NOMO-1 treated with dmso at 0.1 percent for 144 hours (cell line): ENCODE results near the gene DNAH10.

ENCODE experiments used
- DNase-seq: peaks from one replicate; lab custom pipeline; 2025; ENCODE audit not compliant: unreplicated experiment; lab: John Stamatoyannopoulos, UW

DNAH10 gene, protein sequence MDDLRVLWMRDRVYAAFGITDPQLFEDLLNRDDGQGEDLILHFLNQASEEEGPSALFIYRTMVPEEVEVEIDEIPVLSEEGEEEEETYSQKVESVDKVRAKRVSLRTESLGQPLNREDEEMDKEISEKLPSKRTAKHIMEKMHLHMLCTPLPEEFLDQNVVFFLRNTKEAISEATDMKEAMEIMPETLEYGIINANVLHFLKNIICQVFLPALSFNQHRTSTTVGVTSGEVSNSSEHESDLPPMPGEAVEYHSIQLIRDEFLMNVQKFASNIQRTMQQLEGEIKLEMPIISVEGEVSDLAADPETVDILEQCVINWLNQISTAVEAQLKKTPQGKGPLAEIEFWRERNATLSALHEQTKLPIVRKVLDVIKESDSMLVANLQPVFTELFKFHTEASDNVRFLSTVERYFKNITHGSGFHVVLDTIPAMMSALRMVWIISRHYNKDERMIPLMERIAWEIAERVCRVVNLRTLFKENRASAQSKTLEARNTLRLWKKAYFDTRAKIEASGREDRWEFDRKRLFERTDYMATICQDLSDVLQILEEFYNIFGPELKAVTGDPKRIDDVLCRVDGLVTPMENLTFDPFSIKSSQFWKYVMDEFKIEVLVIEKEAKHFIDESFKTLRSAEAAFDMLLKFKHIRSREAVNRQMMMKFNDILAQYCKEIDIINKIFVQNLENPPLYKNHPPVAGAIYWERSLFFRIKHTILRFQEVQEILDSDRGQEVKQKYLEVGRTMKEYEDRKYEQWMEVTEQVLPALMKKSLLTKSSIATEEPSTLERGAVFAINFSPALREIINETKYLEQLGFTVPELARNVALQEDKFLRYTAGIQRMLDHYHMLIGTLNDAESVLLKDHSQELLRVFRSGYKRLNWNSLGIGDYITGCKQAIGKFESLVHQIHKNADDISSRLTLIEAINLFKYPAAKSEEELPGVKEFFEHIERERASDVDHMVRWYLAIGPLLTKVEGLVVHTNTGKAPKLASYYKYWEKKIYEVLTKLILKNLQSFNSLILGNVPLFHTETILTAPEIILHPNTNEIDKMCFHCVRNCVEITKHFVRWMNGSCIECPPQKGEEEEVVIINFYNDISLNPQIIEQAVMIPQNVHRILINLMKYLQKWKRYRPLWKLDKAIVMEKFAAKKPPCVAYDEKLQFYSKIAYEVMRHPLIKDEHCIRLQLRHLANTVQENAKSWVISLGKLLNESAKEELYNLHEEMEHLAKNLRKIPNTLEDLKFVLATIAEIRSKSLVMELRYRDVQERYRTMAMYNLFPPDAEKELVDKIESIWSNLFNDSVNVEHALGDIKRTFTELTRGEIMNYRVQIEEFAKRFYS (N-terminal part only)

DNA sequence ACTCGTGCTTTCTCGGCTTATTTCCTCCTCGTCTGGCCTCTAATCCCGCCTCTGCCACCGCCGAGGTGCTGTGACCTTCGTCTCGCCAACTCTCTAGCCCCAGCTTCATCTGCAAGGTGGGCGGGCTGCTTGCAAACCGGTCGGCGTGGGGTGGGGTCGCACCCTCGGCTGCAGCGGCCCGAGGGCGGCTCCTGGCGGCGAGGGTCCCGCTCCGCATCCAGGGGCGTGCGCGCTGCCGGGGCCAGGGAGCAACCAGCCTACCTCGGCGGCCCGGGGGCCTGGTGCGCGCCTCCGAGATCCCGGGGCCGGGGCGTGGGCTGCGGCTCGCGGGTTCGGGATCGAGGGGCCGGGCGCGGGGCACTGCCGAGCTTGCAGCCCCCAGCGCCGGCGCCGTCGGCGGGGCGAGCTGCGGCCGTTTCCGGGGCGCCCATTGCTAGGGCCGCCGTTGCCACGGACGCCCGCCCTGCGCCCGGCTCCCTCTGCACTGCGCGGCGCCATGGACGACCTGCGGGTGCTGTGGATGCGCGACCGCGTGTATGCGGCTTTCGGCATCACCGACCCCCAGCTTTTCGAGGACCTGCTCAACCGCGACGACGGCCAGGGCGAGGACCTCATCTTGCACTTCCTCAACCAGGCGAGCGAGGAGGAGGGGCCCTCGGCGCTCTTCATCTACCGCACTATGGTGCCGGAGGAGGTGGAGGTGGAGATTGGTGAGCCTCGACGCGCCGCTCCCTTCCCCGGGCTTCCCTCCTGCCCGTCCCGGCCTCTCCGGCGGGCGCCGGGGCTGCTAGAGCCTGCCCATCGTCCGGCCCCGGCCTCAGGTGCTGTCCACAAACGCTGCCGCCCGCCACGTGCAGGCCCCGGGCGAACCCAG, at the start of gene DNAH10:
Gene DNAH10, plus strand, starts transcription at position 461 of the 874 bp plus-strand sequence. Its CDS starts 36 bp downstream, at position 497.
- peak; percentile 69 for DNase-seq

DNA sequence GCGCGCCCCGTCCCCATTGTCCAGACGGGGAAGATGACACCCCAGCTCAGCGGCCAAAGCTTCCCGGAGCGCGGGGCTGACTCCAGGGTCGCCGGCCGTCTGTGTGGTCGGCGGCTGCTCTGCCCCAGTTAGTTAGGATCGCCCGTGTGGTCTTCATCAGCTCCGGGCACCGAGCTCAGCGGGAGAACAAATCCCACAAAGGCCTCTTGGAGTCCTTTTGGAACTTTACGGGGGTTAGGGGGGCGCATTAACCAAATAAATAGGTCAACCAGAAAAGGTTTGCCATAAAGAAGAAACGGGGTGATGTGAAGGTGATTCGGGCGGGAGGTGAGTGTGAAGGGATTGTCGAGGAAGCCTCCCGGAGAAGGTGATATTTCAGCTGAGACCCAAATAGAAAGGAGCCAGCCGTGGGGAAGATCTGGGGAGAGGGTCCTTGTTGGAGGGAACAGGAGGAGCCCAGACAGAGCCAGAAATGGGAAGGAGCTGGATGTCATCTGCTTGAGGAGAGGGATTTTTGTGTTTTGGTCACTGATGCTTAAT, 49.3 kb upstream of the DNAH10 start:
- DNase-seq = no peak

DNA sequence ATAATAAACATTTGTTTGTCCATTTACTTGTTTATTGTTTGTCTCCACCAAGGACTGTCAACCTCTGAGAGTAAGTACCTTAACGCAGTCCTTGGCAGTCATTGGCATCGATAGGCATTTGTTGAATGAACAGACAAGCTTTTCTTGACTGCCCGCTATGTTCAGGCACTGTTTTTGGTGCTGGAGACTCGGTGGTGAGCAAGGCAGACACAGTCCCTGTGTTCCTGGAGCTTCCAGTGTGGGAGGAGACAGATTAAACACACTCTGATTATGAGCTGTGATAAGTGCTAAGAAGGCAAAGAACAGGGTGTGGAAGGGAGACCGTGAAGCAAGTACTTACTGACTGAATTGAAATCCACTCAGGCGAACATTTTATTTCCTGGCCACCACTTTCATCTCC, 48.7 kb upstream of the DNAH10 start:
- DNase-seq = no peak

DNA sequence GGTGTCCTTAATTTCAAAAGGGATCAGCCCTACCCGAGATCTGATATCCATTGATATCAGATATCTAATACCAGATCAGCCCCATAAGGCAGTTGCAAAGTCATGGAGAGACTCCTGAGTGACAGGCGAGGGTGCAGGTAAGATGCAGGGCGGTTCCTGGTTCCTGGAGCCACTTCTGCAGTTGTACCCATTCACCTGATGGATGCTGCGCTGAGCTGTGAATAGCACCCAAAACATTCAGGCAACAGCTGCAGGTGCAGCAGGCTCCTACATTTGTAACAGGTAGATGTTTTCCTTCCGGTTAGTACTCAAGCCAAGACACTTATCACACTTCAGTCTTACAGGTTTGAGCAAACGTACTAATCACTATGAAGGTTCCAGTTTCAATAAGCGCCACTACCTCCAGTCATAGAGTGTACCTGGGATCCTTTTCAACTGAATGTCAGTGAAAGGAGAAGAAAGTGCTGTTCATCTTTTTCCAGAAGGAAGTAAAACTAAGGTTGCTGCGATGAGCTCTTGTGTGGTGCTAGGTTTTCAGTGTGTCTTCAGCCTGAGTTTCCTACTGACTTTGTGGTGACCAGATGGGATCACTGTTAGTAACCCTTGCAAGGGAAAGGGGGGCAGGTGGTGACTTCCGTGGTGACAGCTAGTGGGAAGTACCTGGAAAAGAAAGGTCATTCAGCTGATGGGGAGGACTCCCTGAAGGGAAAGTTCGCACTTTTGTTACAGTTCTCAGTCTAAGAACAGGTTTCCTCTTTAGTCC, 48.1 kb upstream of the DNAH10 start:
- no peak for DNase-seq

DNA sequence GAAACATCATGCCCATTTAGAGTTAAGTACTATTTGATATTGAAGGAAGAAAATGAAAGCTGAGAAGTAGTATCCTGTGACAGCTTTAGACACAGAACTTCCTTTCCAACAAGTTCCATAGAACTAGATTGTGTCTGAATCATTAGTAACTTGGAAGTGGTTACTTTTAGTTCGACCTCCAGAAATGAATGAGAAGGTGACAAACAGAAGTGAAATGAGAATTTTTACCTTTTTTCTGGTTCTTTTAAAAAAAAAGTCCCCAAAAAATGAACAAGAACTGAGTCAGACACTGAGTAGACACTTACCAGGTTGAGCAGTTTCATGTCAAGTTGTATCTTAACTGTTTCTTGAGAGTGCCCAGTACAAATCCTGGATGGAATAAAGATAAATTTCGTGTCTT, 46.9 kb upstream of the DNAH10 start:
- DNase-seq = no peak

DNA sequence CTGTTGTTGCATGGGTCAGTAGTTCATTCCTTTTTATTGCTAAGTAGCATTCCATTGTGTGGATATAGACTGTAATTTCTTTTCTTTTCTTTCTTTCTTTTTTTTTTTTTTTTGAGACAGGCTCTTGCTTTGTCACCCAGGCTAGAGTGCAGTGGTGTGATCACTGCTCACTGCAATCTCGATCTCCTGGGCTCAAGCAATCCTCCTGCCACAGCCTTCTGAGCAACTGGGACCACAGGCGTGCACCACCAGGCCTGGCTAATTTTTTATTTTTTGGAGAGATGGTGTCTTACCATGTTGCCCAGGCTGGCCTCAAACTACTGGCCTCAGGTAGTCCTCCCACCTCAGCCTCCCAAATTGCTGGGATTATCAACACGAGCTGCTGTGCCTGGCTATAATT, 44.8 kb upstream of the DNAH10 start:
- DNase-seq = no peak

DNA sequence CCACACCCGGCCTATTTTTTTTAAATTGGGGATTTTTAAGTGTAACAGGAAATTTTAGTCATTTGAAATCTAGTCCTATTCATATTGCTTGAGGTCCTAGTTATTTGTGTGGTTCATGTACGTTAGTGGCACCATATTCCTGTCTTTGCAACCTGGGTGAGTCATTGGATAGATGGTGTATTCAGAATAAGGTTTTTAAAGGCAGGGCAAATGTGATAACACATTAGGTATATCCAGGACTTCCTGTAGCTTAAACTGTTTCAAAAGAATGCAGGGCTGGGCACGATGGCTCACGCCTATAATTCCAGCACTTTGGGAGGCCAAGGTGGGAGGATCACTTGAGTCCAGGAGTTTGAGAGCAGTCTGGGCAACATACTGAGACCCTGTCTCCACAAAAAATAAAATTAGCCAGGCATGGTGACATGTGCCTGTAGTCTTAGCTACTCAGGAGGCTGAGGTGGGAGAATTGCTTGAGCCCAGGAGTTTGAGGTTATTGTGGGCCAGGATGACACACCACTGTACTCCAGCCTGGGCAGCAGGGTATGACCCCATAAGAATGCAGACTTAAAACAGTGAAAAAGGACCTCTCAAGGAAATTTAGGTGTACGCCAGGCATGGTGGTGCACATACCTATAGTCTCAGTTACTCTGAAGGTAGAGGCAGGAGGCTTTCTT, 41.8 kb upstream of the DNAH10 start:
- DNase-seq = no peak

DNA sequence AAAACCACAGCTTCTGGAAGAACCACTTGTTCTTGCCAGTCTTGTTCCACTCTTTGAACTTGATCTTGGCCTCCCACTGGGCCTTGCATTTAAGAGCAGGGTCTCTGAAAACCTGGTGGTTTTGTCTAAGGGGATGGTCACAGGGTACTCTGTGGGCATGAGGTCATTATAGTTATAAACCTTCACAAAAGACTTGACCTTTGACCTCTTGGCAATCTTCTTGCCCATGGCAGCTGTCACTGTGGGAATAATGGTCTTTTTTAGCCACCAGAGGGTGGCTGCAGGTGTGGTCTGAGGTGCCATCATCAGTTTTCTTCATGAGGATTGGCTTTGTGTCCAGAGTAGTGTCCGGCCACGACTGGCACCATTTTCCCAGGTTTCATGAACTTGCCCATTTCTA, 40.9 kb upstream of the DNAH10 start:
- no peak for DNase-seq

DNA sequence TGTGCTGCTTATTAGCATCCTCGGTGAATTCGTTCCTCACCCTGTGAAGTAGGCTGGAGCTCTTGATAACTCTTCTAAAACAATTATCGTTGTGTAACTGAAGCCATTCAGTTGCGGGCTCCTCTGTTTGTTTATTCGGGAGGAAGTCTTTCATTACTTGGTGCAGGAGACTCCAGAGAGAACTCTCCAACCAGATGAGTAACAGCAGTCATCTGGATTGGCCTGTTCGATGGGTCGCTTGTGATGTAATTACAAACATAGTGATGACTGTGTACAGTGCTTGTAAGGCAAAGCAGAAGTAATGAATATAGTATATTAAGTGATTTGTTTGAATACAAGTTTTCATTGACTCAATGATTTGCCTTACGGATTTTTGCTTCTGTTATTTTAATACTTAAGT, 39.1 kb upstream of the DNAH10 start:
- DNase-seq = no peak

DNA sequence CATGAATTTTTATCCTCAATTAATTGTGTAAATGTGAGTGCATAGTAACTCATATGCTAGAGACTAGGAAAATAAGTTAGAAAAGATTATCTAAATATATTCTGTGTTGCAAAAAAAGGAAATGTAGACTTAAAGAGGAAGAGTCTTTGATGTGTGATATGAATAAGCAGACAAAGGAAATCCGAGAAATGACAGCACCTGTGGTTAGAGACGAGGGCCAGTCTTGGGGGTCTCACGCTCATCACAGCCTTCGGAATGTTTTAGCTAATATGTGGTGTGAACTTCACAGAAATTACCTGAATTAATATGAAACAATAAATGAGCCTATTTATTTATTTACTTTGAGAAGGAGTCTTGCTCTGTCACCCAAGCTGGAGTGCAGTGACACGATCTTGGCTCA, 38.3 kb upstream of the DNAH10 start:
- no peak for DNase-seq

DNA sequence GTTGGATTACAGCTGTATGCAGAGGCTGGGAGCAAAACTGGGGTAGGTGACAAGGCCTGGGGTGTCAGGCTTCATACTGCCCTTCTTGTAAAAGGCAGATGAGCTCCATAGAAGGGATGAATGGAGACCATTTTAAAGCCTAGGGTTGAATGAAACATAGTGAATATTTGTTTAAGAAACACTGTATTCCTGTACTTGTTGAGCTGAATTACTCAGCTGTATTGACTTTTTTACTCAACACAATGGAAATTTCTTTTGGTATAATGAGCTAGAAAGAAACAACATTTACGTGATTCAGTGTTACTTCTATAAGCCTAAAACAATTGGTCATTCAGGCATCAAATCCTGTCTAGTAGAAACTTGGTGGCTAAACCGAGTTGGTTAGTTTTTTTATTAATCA, 35.9 kb upstream of the DNAH10 start:
- no peak for DNase-seq

DNA sequence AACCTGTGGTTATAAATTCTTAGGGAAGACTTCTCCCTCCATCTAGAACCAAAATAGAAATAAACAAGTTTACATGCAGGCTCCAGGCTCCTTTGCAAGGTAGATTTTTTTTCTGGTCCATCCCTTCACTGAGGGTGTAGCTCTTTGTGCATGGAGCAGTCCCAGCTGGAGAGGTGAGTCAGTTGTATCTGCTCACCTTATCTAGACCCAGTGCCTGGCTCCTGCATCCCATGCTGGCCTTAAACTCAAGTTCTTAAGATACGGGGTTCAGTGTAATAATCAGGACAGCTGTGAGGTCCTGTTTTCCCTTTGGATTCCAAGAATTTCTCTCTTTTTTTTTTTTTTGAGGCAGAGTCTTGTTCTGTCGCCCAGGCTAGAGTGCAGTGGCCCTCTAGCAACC, 35.1 kb upstream of the DNAH10 start:
- DNase-seq = no peak

DNA sequence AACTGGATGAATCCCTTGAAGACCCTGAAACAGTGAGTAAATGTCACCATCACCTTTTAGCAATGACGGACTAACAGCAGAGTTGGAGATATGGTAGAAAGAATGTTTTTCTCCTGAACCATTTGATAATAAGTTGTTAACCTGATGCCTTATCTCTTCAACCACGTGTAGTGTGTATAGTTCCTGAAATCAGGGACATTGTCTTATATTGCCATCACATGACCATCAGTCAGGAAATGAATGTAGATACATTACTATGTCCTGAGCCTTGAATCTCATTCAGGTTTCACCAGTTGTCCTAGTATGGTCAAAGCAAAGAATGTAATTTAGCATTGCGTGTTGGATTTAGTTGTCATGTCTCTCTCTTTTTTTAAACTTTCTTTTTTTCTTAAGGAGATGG, 34.2 kb upstream of the DNAH10 start:
- DNase-seq = no peak

DNA sequence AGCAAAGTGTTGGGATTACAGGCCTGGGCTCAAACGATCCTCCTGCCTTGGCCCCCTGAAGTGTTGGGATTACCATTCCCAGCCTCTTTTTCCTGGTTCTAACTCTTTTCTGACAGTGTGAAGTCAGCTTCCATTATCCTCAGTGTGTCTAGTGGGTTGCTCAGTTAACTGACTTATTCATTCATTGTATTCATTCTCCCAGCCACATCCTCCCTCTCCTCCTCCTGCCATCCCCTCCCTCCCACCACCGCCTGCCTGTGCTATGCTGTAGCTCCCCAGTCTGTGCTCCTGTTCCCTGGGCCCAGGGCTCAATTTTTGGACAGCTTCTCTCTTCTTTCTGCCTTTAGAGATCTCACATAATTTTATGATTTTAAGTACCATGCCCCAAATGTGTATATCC, 30.5 kb upstream of the DNAH10 start:
- DNase-seq = no peak

DNA sequence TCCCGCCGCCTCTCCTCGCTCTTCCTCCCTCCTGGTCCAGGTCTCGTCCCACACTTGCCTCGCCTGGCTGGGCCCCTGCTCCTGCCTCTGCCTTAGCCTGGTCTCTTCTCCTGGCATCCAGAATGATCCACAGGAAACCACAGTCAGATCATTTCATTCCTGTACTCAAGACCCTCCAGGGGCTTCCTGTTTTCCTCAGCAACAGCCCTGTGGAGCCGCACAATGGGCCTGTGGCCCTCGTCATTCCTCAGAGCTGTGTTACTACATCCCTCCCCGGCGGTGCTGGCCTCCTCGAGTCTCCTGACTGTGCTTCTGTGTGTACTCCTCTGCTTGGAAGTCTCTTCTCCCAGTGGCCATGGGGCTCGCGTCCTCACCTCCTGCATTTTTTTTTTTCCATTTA, 29.9 kb upstream of the DNAH10 start:
- no peak for DNase-seq

DNA sequence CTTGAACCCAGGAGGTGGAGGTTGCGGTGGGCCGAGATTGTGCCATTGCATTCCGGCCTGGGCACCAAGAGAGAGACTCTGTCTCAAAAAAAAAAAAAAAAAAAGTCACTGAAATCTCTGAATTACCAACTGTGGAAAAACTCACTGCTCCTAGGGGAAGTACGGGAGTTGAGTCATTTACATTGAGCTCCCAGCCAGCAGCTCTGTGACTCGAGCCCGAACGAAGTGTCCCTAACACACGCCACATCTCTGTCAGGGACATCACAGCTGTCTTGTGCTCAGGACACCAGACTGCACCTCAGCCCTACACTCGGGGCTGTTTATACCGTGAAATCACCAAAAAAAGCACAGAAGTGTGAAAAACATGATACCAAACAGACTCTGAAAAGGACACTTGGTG, 28.9 kb upstream of the DNAH10 start:
- no peak for DNase-seq

DNA sequence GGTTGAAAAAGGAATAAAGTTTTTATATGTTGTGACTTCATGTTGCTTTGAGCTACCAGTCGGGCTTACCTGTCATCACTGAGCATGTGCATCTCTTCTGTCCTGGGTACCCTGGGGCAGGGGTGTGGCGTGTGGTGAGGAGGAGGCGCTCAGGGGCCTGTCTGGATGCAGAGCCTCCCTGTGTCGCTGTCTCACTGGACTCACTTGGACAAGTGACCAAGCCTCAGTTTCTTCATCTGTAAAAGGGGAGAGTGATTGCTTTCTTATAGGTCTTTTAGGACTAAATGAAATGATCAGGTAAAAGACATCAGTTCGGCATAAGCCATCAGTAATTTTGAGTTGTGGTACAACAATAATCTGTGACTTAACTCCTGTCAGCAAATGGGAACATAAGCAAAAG, 27.8 kb upstream of the DNAH10 start:
- no peak for DNase-seq

DNA sequence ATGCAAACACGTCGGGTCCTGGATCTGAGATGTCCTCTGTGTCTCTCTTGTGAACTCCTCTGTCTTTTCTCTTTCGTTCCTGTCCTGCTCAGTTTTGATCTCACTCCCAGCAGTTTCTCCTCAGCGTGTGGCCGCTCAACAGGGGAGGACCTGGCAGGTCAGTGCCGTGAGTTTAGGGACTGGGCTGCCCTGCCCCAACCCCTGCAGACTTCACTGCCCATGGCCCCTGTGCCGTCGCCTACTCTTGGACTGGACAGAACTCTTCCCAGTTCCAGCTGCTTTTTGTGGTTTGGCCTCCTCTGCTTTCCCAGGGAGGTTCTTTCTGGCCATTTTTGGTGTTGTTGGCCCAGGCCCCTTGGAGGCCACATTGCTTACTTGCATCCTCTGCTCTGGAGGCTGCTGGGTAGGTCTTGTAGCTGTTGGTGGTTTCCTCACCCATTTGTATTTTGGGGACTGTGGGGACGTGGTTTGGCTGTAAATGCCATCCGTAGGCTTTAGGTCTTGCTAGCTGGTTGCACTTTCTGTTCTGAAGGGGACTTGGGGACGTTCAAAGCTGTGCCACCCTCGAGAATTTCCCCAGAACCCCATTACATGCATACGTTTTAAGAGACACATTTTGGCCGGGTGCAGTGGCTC, 20.0 kb upstream of the DNAH10 start:
- DNase-seq = no peak
